GM12878 (cell line): ENCODE measurements around the gene SLC25A13. TPM values are rescaled to one million over a fixed set of nuclear protein-coding genes. Genes with fewer than 3 reads are reported as not detected.

Experiments
- ATAC-seq: fragments of 200-7000 bp; cut with Tn5 transposase; 3 replicates; pipeline ENCODE4 v1.9.1; 2020; ENCODE audit warnings: mild to moderate bottlenecking, moderate library complexity
- BruUV-seq: library from RNA; stranded (reverse); fragments of 400-500 nt; replicated peaks from 2 replicates; lab custom pipeline; 2021; lab: Mats Ljungman, UMichigan
- CTCF ChIA-PET: fragments of 300-600 bp; sonication (Branson Sonifier 250); formaldehyde crosslinking; extraction: SDS; loops from one replicate; lab custom pipeline; 2021; ENCODE audit warnings: inconsistent platforms; lab: Yijun Ruan, JAX
- POLR2A ChIA-PET: fragments of 350-600 bp; formaldehyde crosslinking; extraction: SDS; loops from one replicate; lab custom pipeline; 2021; ENCODE audit warnings: inconsistent platforms; lab: Charles Lee
- RAD21 ChIA-PET: fragments of 300-600 bp; sonication (Branson Sonifier 250); formaldehyde crosslinking; loops from one replicate; lab custom pipeline; 2023; ENCODE audit warnings: antibody characterized with exemption; ENCODE audit not compliant: unreplicated experiment; lab: Charles Lee
- SMC1A ChIA-PET: fragments of 300-600 bp; sonication (Branson Sonifier 250); formaldehyde crosslinking; loops from one replicate; lab custom pipeline; 2023; ENCODE audit not compliant: unreplicated experiment, uncharacterized antibody; lab: Charles Lee
- DNase-seq: peaks from one replicate; pipeline ENCODE4 v3.0.0-alpha.2; 2011; ENCODE audit warnings: low read depth, low spot score
- FAIRE-seq: peaks from 3 replicates; lab custom pipeline; 2011; peaks lifted over from hg19 to GRCh38; lab: Jason Lieb, UNC
- H2AFZ ChIP-seq: 2 replicates; pipeline ENCODE4 v1.6.0; 2011; ENCODE audit warnings: low read depth, low read length, control low read depth; ENCODE audit not compliant: control insufficient read depth
- H3K27ac ChIP-seq: 2 replicates; pipeline ENCODE4 v1.5.1; 2011; ENCODE audit warnings: control low read depth; ENCODE audit not compliant: control insufficient read depth, insufficient read depth
- H3K27me3 ChIP-seq, 2 experiments: replicated peaks in 1 of 2; 2 replicates each; pipeline versions ENCODE4 v1.6.0 to v1.6.1; 2011; ENCODE audit warnings: low read length in 1 of 2; ENCODE audit not compliant: control insufficient read depth in 2 of 2, insufficient read depth in 2 of 2
- H3K36me3 ChIP-seq, 2 experiments: 2 replicates each; pipeline ENCODE4 v1.5.1; 2011; ENCODE audit warnings: low read length in 1 of 2; ENCODE audit not compliant: control insufficient read depth in 2 of 2, insufficient read depth in 2 of 2
- H3K4me1 ChIP-seq: 2 replicates; pipeline ENCODE4 v1.6.1; 2011; ENCODE audit warnings: mild to moderate bottlenecking, low read length, moderate library complexity, mixed read lengths; ENCODE audit not compliant: control insufficient read depth, insufficient read depth
- H3K4me2 ChIP-seq: 2 replicates; pipeline ENCODE4 v1.6.0; 2011; ENCODE audit warnings: control low read depth; ENCODE audit not compliant: control insufficient read depth, insufficient read depth
- H3K4me3 ChIP-seq: fragments of 200-600 bp; sonication (generic); 2 replicates; pipeline ENCODE4 v1.5.1; 2016
- H3K79me2 ChIP-seq: 2 replicates; pipeline ENCODE4 v1.6.0; 2011; ENCODE audit warnings: low read length; ENCODE audit not compliant: control insufficient read depth, insufficient read depth
- H3K9ac ChIP-seq: 2 replicates; pipeline ENCODE4 v1.8.0; 2011; ENCODE audit warnings: low read length, control low read depth, mixed read lengths; ENCODE audit not compliant: control insufficient read depth, insufficient read depth
- H3K9me3 ChIP-seq: replicated peaks from 3 replicates; pipeline ENCODE4 v1.5.1; 2011; ENCODE audit warnings: mild to moderate bottlenecking, low read length; ENCODE audit not compliant: control insufficient read depth, insufficient read depth
- H4K20me1 ChIP-seq: 2 replicates; pipeline ENCODE4 v1.6.0; 2011; ENCODE audit not compliant: control insufficient read depth, insufficient read depth
- CHD2 ChIP-seq: IDR thresholded peaks from 2 replicates; pipeline ENCODE4 v1.6.1; 2011; ENCODE audit warnings: low read depth, low read length, improper control_type of control experiment, borderline replicate concordance
- DPF2 ChIP-seq: fragments of 450-650 bp; IDR thresholded peaks from 2 replicates; pipeline ENCODE4 v1.6.1; 2017; ENCODE audit warnings: mild to moderate bottlenecking
- GABPA ChIP-seq: IDR thresholded peaks from 2 replicates; pipeline ENCODE4 v1.6.1; 2014; ENCODE audit warnings: antibody characterized with exemption, low read depth, mild to moderate bottlenecking, inconsistent platforms
- IRF4 ChIP-seq: IDR thresholded peaks from 2 replicates; pipeline ENCODE4 v1.6.1; 2011; ENCODE audit warnings: low read depth, low read length
- NFXL1 ChIP-seq: fragments of 450-650 bp; IDR thresholded peaks from 2 replicates; pipeline ENCODE4 v1.6.1; 2017; ENCODE audit warnings: antibody characterized with exemption, mild to moderate bottlenecking, borderline replicate concordance
- NFYA ChIP-seq: IDR thresholded peaks from 2 replicates; pipeline ENCODE4 v1.6.1; 2011; ENCODE audit warnings: low read depth, mild to moderate bottlenecking, low read length, improper control_type of control experiment, borderline replicate concordance
- NRF1 ChIP-seq: conservative IDR thresholded peaks from 2 replicates; pipeline ENCODE4 v1.6.1; 2011; ENCODE audit warnings: mild to moderate bottlenecking, low read depth, low read length, improper control_type of control experiment
- PAX8 ChIP-seq: fragments of 450-650 bp; IDR thresholded peaks from 2 replicates; pipeline ENCODE4 v1.6.1; 2017; ENCODE audit warnings: mild to moderate bottlenecking, moderate library complexity
- RFX5 ChIP-seq: IDR thresholded peaks from 2 replicates; pipeline ENCODE4 v1.6.1; 2011; ENCODE audit warnings: low read depth, low read length, improper control_type of control experiment
- SIX5 ChIP-seq: IDR thresholded peaks from 2 replicates; pipeline ENCODE4 v1.6.1; 2011; ENCODE audit warnings: mild to moderate bottlenecking, low read depth, low read length, moderate library complexity; ENCODE audit not compliant: severe bottlenecking
- SMAD5 ChIP-seq: IDR thresholded peaks from 2 replicates; pipeline ENCODE4 v1.6.1; 2016; ENCODE audit warnings: antibody characterized with exemption, low read depth
- TCF12 ChIP-seq: IDR thresholded peaks from 2 replicates; pipeline ENCODE4 v1.6.1; 2011; ENCODE audit warnings: low read depth, mild to moderate bottlenecking, low read length
- YY1 ChIP-seq: IDR thresholded peaks from 2 replicates; pipeline ENCODE4 v1.6.1; 2011; ENCODE audit warnings: low read depth, mild to moderate bottlenecking, low read length
- ZNF217 ChIP-seq: fragments of 450-650 bp; IDR thresholded peaks from 2 replicates; pipeline ENCODE4 v1.6.1; 2017; ENCODE audit warnings: antibody characterized with exemption, mild to moderate bottlenecking
- ZNF274 ChIP-seq: IDR thresholded peaks from one replicate; pipeline ENCODE4 v1.8.0; 2011; ENCODE audit not compliant: insufficient read length, insufficient read depth
- WGBS: methylation state at CpG from one replicate; pipeline ENCODE4 v1.1.6; 2016; ENCODE audit warnings: low lambda C conversion rate; ENCODE audit not compliant: insufficient replicate concordance, insufficient coverage; ENCODE audit errors: missing lambda C conversion rate; 5-methylcytosine and 5-hydroxymethylcytosine counted together
- in situ Hi-C: fragments of 300-500 bp; cut with MboI; formaldehyde crosslinking; loops from 9 replicates; pipeline ENCODE4 v1.14.3; 2018; ENCODE audit warnings: mixed read lengths
- intact Hi-C: fragments of 100-400 bp; cut with micrococcal nuclease; formaldehyde crosslinking; loops from one replicate; pipeline ENCODE4 v1.14.2; 2022; ENCODE audit not compliant: unreplicated experiment
- polyA plus RNA-seq, 11 experiments: library from polyadenylated mRNA; depleted of rRNA in 4 of 11; unstranded in 6 of 11; stranded (reverse) in 5 of 11; fragments of >200 nt; fragmentation: Nextera tagmentation in 4 of 11; fragmentation: Illumina TruSeq in 1 of 11; extraction: Ambion mirVana in 4 of 11; extraction: Trizol in 1 of 11; gene quantifications; 1 replicate in 1 of 11; 2 replicates in 10 of 11; pipeline versions ENCODE4 v1.2.1 to v1.2.3, GENCODE V29; 2011 to 2016; ENCODE audit warnings: inconsistent platforms in 2 of 11, missing spikeins in 2 of 11, low read depth in 1 of 11
- total RNA-seq, 4 experiments: library from RNA; depleted of rRNA in 3 of 4; stranded (reverse); fragments of >200 nt in 3 of 4; fragmentation: Illumina TruSeq in 1 of 4; extraction: Trizol in 1 of 4; gene quantifications; 2 replicates each; pipeline versions ENCODE4 v1.2.1 to v1.2.3, GENCODE V29; 2013 to 2021
- TF ChIP-seq, protein P1 (sequence below): fragments of 450-650 bp; IDR thresholded peaks from 2 replicates; pipeline ENCODE4 v1.6.1; 2017; ENCODE audit warnings: low read depth, mild to moderate bottlenecking, moderate library complexity
- TF ChIP-seq, protein P2 (sequence below): fragments of 450-650 bp; IDR thresholded peaks from 2 replicates; pipeline ENCODE4 v1.6.1; 2016; ENCODE audit warnings: mild to moderate bottlenecking
- TF ChIP-seq, protein P3 (sequence below): fragments of 450-650 bp; IDR thresholded peaks from 2 replicates; pipeline ENCODE4 v1.6.1; 2014; ENCODE audit warnings: mild to moderate bottlenecking
- TF ChIP-seq, protein P4 (sequence below): IDR thresholded peaks from 2 replicates; pipeline ENCODE4 v1.6.1; 2011; ENCODE audit warnings: borderline replicate concordance, low read depth, mild to moderate bottlenecking, moderate library complexity, low read length; ENCODE audit not compliant: insufficient read depth, poor library complexity, severe bottlenecking

The SLC25A13 gene
- total and polyA plus RNA-seq, 10 of the 15 experiments (the other 5 are each of a cell fraction or from before 2014, with no cell fraction given), result 7.0 to 24.7 (median 18.6) TPM

DNA sequence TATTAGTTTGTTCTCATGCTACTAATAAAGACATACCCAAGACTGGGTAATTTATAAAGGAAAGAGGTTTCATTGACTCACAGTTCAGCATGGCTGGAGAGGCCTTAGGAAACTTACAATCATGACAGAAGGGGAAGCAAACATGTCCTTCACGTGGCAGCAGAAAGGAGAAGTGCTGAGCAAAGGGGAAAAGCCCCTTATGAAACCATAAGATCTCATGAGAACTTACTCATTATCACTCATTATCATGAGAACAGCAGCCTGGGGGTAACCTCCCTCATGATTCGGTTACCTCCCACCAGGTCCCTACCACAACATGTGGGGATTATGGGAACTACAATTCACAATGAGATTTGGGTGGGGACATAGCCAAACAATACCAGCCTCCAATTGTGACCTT lies 4.9 kb upstream of the SLC25A13 start (continued):
- 0 out of 2 replicates have a peak, but pooled peaks have one; percentile 17 for TF ChIP-seq TCF12
- TF ChIP-seq, protein P1, sequence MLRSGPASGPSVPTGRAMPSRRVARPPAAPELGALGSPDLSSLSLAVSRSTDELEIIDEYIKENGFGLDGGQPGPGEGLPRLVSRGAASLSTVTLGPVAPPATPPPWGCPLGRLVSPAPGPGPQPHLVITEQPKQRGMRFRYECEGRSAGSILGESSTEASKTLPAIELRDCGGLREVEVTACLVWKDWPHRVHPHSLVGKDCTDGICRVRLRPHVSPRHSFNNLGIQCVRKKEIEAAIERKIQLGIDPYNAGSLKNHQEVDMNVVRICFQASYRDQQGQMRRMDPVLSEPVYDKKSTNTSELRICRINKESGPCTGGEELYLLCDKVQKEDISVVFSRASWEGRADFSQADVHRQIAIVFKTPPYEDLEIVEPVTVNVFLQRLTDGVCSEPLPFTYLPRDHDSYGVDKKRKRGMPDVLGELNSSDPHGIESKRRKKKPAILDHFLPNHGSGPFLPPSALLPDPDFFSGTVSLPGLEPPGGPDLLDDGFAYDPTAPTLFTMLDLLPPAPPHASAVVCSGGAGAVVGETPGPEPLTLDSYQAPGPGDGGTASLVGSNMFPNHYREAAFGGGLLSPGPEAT, result peak; percentile 70; the same call in 1 of the 2 replicates
- TF ChIP-seq, protein P2, sequence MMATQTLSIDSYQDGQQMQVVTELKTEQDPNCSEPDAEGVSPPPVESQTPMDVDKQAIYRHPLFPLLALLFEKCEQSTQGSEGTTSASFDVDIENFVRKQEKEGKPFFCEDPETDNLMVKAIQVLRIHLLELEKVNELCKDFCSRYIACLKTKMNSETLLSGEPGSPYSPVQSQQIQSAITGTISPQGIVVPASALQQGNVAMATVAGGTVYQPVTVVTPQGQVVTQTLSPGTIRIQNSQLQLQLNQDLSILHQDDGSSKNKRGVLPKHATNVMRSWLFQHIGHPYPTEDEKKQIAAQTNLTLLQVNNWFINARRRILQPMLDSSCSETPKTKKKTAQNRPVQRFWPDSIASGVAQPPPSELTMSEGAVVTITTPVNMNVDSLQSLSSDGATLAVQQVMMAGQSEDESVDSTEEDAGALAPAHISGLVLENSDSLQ, result 0 out of 2 replicates have a peak, but pooled peaks have one; percentile 16

DNA sequence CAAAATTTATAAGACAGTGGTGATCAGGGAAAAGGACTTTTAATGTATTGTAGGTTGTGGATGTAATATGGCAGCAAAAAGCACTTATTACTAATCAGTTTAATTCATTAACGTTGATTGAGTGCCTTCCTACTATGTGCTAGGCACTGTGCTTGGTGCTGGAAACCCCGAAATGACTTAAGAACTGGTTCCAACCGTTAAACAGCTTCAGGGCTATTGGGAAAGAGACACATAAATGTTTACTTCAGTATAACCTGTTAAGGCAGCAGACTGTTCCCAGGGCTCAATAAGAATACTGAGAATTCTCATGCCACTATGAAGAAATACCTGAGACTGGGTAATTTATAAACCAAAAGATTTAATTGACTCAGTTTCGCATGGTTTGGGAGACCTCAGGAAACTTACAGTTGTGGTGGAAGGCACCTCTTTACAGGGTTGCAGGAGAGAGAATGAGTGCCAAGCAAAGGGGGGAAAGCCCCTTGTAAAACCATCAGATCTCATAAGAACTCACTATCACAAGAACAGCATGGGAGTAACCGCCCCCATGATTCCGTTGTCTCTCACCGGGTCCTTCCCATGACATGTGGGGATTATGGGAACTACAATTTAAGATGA lies 1.1 kb upstream of the SLC25A13 start:
- Histone ChIP-seq H3K79me2 (peaks cover 24% of the 10 kb centered on the region), H2AFZ (no peak overlapping the region; the same call in 1 of the 2 replicates)
- CTCF ChIA-PET, result no interaction called here
- TF ChIP-seq TCF12 (no peak), SMAD5 (no peak), NRF1 (no peak), RFX5 (no peak), NFXL1 (no peak), PAX8 (no peak), ZNF217 (no peak), DPF2 (no peak), YY1 (no peak), ZNF274 (no peak), CHD2 (no peak), NFYA (no peak), IRF4 (no peak), SIX5 (no peak), GABPA (no peak)
- TF ChIP-seq, protein P3, sequence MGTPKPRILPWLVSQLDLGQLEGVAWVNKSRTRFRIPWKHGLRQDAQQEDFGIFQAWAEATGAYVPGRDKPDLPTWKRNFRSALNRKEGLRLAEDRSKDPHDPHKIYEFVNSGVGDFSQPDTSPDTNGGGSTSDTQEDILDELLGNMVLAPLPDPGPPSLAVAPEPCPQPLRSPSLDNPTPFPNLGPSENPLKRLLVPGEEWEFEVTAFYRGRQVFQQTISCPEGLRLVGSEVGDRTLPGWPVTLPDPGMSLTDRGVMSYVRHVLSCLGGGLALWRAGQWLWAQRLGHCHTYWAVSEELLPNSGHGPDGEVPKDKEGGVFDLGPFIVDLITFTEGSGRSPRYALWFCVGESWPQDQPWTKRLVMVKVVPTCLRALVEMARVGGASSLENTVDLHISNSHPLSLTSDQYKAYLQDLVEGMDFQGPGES, result no peak
- TF ChIP-seq, protein P4, sequence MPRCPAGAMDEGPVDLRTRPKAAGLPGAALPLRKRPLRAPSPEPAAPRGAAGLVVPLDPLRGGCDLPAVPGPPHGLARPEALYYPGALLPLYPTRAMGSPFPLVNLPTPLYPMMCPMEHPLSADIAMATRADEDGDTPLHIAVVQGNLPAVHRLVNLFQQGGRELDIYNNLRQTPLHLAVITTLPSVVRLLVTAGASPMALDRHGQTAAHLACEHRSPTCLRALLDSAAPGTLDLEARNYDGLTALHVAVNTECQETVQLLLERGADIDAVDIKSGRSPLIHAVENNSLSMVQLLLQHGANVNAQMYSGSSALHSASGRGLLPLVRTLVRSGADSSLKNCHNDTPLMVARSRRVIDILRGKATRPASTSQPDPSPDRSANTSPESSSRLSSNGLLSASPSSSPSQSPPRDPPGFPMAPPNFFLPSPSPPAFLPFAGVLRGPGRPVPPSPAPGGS, result no peak

More for the DNA sequence above, 1.1 kb upstream of the SLC25A13 start:
- SMC1A ChIA-PET, result no interaction called here
- no peak for FAIRE-seq
- no peak for DNase-seq
- no peak overlapping the region for H3K27ac ChIP-seq
- H3K27me3 ChIP-seq, result no peaks in the 10 kb centered on the region
- no TSS peak for BruUV-seq
- in situ Hi-C loops, result no loop called here
- peaks cover 12% of the 10 kb centered on the region for H3K4me1 ChIP-seq
- WGBS, result 96% methylated on average over 7 of the region's 7 CpGs
- peaks cover 5% of the 10 kb centered on the region; the same call in 2 of the 3 replicates for H3K9me3 ChIP-seq
- H3K9ac ChIP-seq, result no peak overlapping the region
- 0 out of 2 replicates have a peak overlapping the region, but pooled peaks have one; percentile 77 for H3K4me2 ChIP-seq
- H3K36me3 ChIP-seq, result no peaks in the 10 kb centered on the region
- POLR2A ChIA-PET, result no interaction called here
- H4K20me1 ChIP-seq, result no peaks in the 10 kb centered on the region
- no peak overlapping the region for H3K4me3 ChIP-seq
- intact Hi-C loops, result loop anchor here (10.0 kb wide), 1 partner anchor 382 kb away; the partner anchor contains the start of gene SEM1
- RAD21 ChIA-PET, result no interaction called here
- ATAC-seq, result no peak
